ENCODE measurements around the gene RTL10. TPM values are rescaled to one million over a fixed set of nuclear protein-coding genes. Genes with fewer than 3 reads are reported as not detected.
"Not testable (repeated sequence)": the region's sequence is repeated elsewhere in the genome, so short reads cannot be mapped to it uniquely, and the experiment has no call there.

Gene RTL10
- total and polyA plus RNA-seq, 4 donors = 11.0 to 18.7 (median 14.7) TPM

GRCh38 chr22:19883446-19883845, 28.8 kb upstream of the RTL10 start:
- not testable (repeated sequence) for H3K9me3 ChIP-seq (ENCODE audit: control insufficient read depth, insufficient read depth, low read length); H3K27me3 ChIP-seq (ENCODE audit: control insufficient read depth, insufficient read depth, low read length); DNase-seq (ENCODE audit: low read depth in 4 of 6, low spot score in 6 of 6); H3K27ac ChIP-seq (ENCODE audit: low read depth, low read length); H3K4me3 ChIP-seq (ENCODE audit: low read depth, low read length)
- 95% methylated on average over 8 of the region's 8 CpGs for WGBS (ENCODE audit: insufficient coverage)
- Histone ChIP-seq H3K36me3 (ENCODE audit: control insufficient read depth, insufficient read depth, low read length) (peaks cover 65% of the 10 kb centered on the region), H3K4me1 (ENCODE audit: control insufficient read depth, insufficient read depth, low read length) (peaks cover 51% of the 10 kb centered on the region)

DNA sequence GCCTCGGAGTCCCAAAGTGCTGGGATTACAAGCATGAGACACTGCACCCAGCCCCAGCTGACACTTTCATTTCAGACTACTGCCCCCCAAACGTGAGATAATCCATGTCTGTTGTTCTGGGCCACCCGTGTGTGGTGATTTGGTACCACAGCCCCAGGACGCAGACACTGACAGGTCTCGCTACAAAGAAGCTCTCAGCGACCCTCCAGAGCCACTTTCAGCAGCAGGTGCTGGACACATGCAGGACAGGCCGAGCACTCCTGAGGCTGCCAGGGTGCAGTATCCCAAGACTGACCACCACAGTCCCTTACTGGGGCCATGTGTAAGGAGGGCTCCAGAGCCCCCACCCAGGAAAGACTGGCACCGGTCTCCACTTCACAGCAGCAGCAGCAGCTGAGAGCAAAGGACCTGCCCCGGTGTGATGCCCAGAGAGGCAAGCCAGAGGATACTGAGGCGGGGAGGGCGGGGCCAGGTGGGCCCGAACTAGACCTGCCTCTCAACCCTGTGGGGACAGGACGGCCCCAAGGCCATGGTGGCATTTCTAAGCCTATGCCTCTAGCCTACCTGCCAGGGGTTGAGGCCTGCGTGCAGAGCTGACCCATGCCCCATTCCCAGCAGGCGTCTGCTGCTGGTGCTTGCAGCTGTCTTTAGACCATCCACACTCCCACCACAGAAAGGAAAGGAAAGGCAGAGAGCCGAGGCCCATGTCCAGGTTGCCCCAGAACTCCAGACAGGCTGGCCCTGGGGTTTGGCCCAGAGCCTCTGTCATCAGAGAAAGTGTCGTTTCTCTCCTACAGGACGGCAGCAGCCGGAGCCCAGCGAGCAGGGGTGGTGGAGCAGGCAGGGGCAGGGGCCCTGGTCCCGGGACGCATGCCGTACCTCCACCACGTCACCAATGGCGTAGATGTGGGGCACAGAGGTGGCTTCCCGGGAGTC, 28.0 kb upstream of the RTL10 start:
- H3K36me3 ChIP-seq (ENCODE audit: control insufficient read depth, insufficient read depth, low read length) = peaks cover 65% of the 10 kb centered on the region
- no peaks in the 10 kb centered on the region for H3K27me3 ChIP-seq (ENCODE audit: control insufficient read depth, insufficient read depth, low read length)
- H3K4me1 ChIP-seq (ENCODE audit: control insufficient read depth, insufficient read depth, low read length) = peaks cover 54% of the 10 kb centered on the region
- H3K9me3 ChIP-seq (ENCODE audit: control insufficient read depth, insufficient read depth, low read length) = no peaks in the 10 kb centered on the region
- no peak for DNase-seq (ENCODE audit: low read depth in 4 of 6, low spot score in 6 of 6)
- WGBS (ENCODE audit: insufficient coverage) = 92% methylated on average over 23 of the region's 26 CpGs
- H3K27ac ChIP-seq (ENCODE audit: low read depth, low read length) = no peak overlapping the region
- H3K4me3 ChIP-seq (ENCODE audit: low read depth, low read length) = no peak overlapping the region

- Histone ChIP-seq H3K4me1 (ENCODE audit: control insufficient read depth, insufficient read depth, low read length) (peaks cover 53% of the 10 kb centered on the region), H3K36me3 (ENCODE audit: control insufficient read depth, insufficient read depth, low read length) (peaks cover 68% of the 10 kb centered on the region), H3K27me3 (ENCODE audit: control insufficient read depth, insufficient read depth, low read length) (no peaks in the 10 kb centered on the region), H3K27ac (ENCODE audit: low read depth, low read length) (peak overlapping the region; percentile 86), H3K9me3 (ENCODE audit: control insufficient read depth, insufficient read depth, low read length) (no peaks in the 10 kb centered on the region), H3K4me3 (ENCODE audit: low read depth, low read length) (no peak overlapping the region)
- 26% methylated on average over 25 of the region's 27 CpGs for WGBS (ENCODE audit: insufficient coverage)
- peak in 5 of 6 donors; percentile 28 to 86 (median 38) for DNase-seq (ENCODE audit: low read depth in 4 of 6, low spot score in 6 of 6)
These were observed 26.3 kb upstream of the RTL10 start for GRCh38 chr22:19880786-19881569.

DNA sequence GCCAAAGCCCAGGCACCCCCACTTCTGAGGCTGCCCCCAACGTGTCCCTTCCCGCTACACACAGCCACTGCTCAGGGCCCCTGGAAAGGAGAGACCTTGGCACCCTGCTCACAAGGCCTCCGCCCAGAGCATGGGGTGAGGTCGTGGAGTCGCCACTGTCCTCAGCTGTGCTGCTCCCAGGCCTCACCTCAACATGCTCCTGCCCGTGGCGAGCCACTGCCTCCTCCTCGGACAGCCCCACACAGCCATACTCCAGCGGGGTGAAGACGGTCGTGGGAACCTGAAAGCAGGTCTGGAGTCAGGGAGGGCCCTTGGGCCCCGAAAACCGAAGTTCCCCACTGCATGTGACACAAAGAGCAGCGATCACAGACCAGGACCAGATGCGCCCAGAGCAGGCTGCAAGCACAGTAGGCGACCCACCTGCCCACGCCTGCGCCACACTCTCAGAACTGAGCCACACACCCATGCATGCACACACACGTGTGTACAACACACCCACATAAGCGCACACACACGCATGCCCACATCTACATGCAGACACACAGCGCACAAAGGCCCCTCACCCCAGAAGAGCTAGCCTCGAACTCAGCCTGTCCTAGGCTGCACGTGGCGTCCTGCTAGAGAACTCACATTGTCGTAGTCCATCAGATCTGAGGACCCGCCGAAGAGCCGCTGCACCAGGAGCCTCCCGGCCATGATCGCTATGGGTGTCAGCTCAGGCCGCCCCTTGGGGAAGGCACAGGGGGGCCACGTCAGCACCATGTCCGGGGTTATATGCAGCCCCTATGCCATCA, 25.5 kb upstream of the RTL10 start:
- DNase-seq (ENCODE audit: low read depth in 4 of 6, low spot score in 6 of 6) = no peak
- Histone ChIP-seq H3K4me3 (ENCODE audit: low read depth, low read length) (no peak overlapping the region), H3K27me3 (ENCODE audit: control insufficient read depth, insufficient read depth, low read length) (no peaks in the 10 kb centered on the region), H3K36me3 (ENCODE audit: control insufficient read depth, insufficient read depth, low read length) (peaks cover 70% of the 10 kb centered on the region), H3K4me1 (ENCODE audit: control insufficient read depth, insufficient read depth, low read length) (peaks cover 58% of the 10 kb centered on the region), H3K27ac (ENCODE audit: low read depth, low read length) (peak overlapping the region; percentile 86), H3K9me3 (ENCODE audit: control insufficient read depth, insufficient read depth, low read length) (no peaks in the 10 kb centered on the region)
- WGBS (ENCODE audit: insufficient coverage) = 88% methylated on average over 32 of the region's 34 CpGs

GRCh38 chr22:19879643-19879991, 24.9 kb upstream of the RTL10 start:
- Histone ChIP-seq H3K27ac (ENCODE audit: low read depth, low read length) (no peak overlapping the region), H3K27me3 (ENCODE audit: control insufficient read depth, insufficient read depth, low read length) (no peaks in the 10 kb centered on the region), H3K36me3 (ENCODE audit: control insufficient read depth, insufficient read depth, low read length) (peaks cover 70% of the 10 kb centered on the region), H3K9me3 (ENCODE audit: control insufficient read depth, insufficient read depth, low read length) (no peaks in the 10 kb centered on the region), H3K4me1 (ENCODE audit: control insufficient read depth, insufficient read depth, low read length) (peaks cover 64% of the 10 kb centered on the region), H3K4me3 (ENCODE audit: low read depth, low read length) (no peak overlapping the region)
- no peak for DNase-seq (ENCODE audit: low read depth in 4 of 6, low spot score in 6 of 6)
- WGBS (ENCODE audit: insufficient coverage) = 73% methylated on average over 4 of the region's 4 CpGs

- whole genome bisulfite sequencing (ENCODE audit: insufficient coverage) = 84% methylated on average over 7 of the region's 13 CpGs
- no peak for DNase-seq (ENCODE audit: low read depth in 4 of 6, low spot score in 6 of 6)
- Histone ChIP-seq H3K9me3 (ENCODE audit: control insufficient read depth, insufficient read depth, low read length) (no peaks in the 10 kb centered on the region), H3K36me3 (ENCODE audit: control insufficient read depth, insufficient read depth, low read length) (peaks cover 72% of the 10 kb centered on the region), H3K4me1 (ENCODE audit: control insufficient read depth, insufficient read depth, low read length) (peaks cover 68% of the 10 kb centered on the region), H3K27me3 (ENCODE audit: control insufficient read depth, insufficient read depth, low read length) (no peaks in the 10 kb centered on the region), H3K4me3 (ENCODE audit: low read depth, low read length) (no peak overlapping the region), H3K27ac (ENCODE audit: low read depth, low read length) (no peak overlapping the region)
These were observed 24.5 kb upstream of the RTL10 start for GRCh38 chr22:19879246-19879570.

GRCh38 chr22:19878461-19879245, 24.0 kb upstream of the RTL10 start:
- DNase-seq (ENCODE audit: low read depth in 4 of 6, low spot score in 6 of 6) = no peak
- Histone ChIP-seq H3K4me3 (ENCODE audit: low read depth, low read length) (no peak overlapping the region), H3K27me3 (ENCODE audit: control insufficient read depth, insufficient read depth, low read length) (no peaks in the 10 kb centered on the region), H3K36me3 (ENCODE audit: control insufficient read depth, insufficient read depth, low read length) (peaks cover 75% of the 10 kb centered on the region), H3K4me1 (ENCODE audit: control insufficient read depth, insufficient read depth, low read length) (peaks cover 74% of the 10 kb centered on the region), H3K27ac (ENCODE audit: low read depth, low read length) (no peak overlapping the region), H3K9me3 (ENCODE audit: control insufficient read depth, insufficient read depth, low read length) (no peaks in the 10 kb centered on the region)
- WGBS (ENCODE audit: insufficient coverage) = 81% methylated on average over 12 of the region's 16 CpGs

DNA sequence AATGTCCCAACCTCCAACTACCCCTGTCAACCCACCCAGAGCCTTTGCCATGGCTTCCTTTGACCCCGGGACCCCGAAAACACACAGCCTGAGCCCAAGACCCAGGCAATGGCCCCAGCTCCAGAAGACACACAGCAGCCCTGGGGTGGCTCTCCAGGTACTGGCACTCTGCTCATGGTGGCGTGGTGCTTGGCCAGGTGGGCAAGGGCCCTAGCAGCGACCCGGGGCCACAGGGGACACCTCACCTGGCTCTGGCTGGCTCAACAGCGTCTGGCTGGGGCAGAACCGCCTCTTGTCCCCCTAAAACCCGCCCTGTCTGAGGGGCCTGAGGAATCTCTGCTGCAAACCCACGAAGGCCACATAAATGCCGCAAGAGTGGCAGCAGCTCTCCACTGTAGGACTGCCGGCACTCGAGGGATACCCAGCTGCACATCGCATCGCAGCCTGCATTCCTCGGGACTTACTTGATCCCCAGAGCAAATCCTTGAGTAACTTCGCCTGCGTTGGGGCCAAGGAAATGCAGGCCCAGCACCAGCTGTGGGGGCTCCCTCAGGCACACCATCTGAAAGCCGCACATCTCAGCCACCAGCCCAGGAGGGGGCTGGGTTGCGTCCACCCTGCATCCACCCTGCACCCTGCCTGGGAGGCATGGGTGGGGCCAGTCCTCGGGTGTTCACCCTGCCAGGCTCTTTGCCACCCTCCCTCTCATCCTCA, 23.1 kb upstream of the RTL10 start:
- DNase-seq (ENCODE audit: low read depth in 4 of 6, low spot score in 6 of 6) = no peak
- H3K4me3 ChIP-seq (ENCODE audit: low read depth, low read length) = no peak overlapping the region
- peaks cover 76% of the 10 kb centered on the region for H3K4me1 ChIP-seq (ENCODE audit: control insufficient read depth, insufficient read depth, low read length)
- no peak overlapping the region for H3K27ac ChIP-seq (ENCODE audit: low read depth, low read length)
- H3K9me3 ChIP-seq (ENCODE audit: control insufficient read depth, insufficient read depth, low read length) = no peaks in the 10 kb centered on the region
- WGBS (ENCODE audit: insufficient coverage) = 89% methylated on average over 20 of the region's 20 CpGs
- peaks cover 79% of the 10 kb centered on the region for H3K36me3 ChIP-seq (ENCODE audit: control insufficient read depth, insufficient read depth, low read length)
- H3K27me3 ChIP-seq (ENCODE audit: control insufficient read depth, insufficient read depth, low read length) = no peaks in the 10 kb centered on the region

All from spinal cord (tissue), 10 donors.